HepG2 (cell line): Measurements from ENCODE around the gene PIEZO2. TPM values are rescaled to one million over a fixed set of nuclear protein-coding genes. Genes with fewer than 3 reads are reported as not detected.

Source experiments
- ATAC-seq: fragments of 200-7000 bp; cut with Tn5 transposase; 3 replicates; pipeline ENCODE4 v1.9.1; 2020; ENCODE audit warnings: mild to moderate bottlenecking, moderate library complexity
- BruUV-seq: library from RNA; stranded (reverse); fragments of 400-500 nt; replicated peaks from 2 replicates; lab custom pipeline; 2021; lab: Mats Ljungman, UMichigan
- CTCF ChIA-PET: fragments of 300-600 bp; formaldehyde crosslinking; extraction: SDS; loops from one replicate; lab custom pipeline; 2021; ENCODE audit warnings: low total read pairs, inconsistent platforms, low intra/inter-chr PET ratio; lab: Yijun Ruan, JAX
- POLR2A ChIA-PET: fragments of 350-600 bp; sonication (Branson Sonifier 250); formaldehyde crosslinking; loops from one replicate; lab custom pipeline; 2020; ENCODE audit warnings: antibody characterized with exemption, inconsistent platforms; lab: Yijun Ruan, JAX
- DNase-seq: peaks from one replicate; pipeline ENCODE4 v3.0.0-alpha.2; 2015; ENCODE audit warnings: low spot score
- FAIRE-seq: peaks from 3 replicates; lab custom pipeline; 2011; peaks lifted over from hg19 to GRCh38; lab: Jason Lieb, UNC
- H2AFZ ChIP-seq: one replicate; pipeline ENCODE4 v1.6.1; 2011; ENCODE audit warnings: low read length, inconsistent platforms
- H3K27ac ChIP-seq: fragments of 300-600 bp; 3 replicates; pipeline ENCODE4 v1.8.0; 2011; ENCODE audit warnings: mixed run types, mild to moderate bottlenecking, mixed read lengths, low read length, inconsistent platforms; ENCODE audit not compliant: insufficient read depth; ENCODE audit errors: extremely low read length
- H3K27me3 ChIP-seq, 2 experiments: fragments of 200-600 bp in 1 of 2; 2 replicates in 1 of 2; 3 replicates in 1 of 2; pipeline versions ENCODE4 v1.6.0 to v1.8.0; 2011; ENCODE audit warnings: low read length in 2 of 2, mild to moderate bottlenecking in 2 of 2, moderate library complexity in 2 of 2, inconsistent platforms in 1 of 2; ENCODE audit not compliant: insufficient read depth in 2 of 2, control insufficient read depth in 1 of 2
- H3K36me3 ChIP-seq, 2 experiments: fragments of 200-600 bp in 1 of 2; replicated peaks in 1 of 2; 2 replicates in 1 of 2; 3 replicates in 1 of 2; pipeline versions ENCODE4 v1.5.1 to v1.8.0; 2011; ENCODE audit warnings: low read length in 2 of 2, inconsistent platforms in 1 of 2; ENCODE audit not compliant: insufficient read depth in 2 of 2, control insufficient read depth in 1 of 2
- H3K4me1 ChIP-seq: 2 replicates; pipeline ENCODE4 v1.5.1; 2012; ENCODE audit warnings: low read length, inconsistent platforms; ENCODE audit not compliant: insufficient read depth
- H3K4me2 ChIP-seq: 2 replicates; pipeline ENCODE4 v1.6.0; 2011; ENCODE audit warnings: low read depth, low read length, inconsistent platforms
- H3K4me3 ChIP-seq, 3 experiments: fragments of 200-600 bp in 1 of 3; sonication (generic), shearing (Covaris generic) in 1 of 3; replicated peaks in 1 of 3; 2 replicates each; pipeline ENCODE4 v1.5.1; 2011 to 2016; ENCODE audit warnings: low read length in 3 of 3, inconsistent platforms in 2 of 3, low read depth in 2 of 3, mild to moderate bottlenecking in 2 of 3, control low read depth in 1 of 3, mixed read lengths in 1 of 3; ENCODE audit not compliant: insufficient read depth in 1 of 3
- H3K79me2 ChIP-seq: one replicate; pipeline ENCODE4 v1.6.1; 2011; ENCODE audit warnings: low read length, inconsistent platforms; ENCODE audit not compliant: insufficient read depth
- H3K9ac ChIP-seq: 2 replicates; pipeline ENCODE4 v1.6.0; 2011; ENCODE audit warnings: mild to moderate bottlenecking, low read depth, low read length, inconsistent platforms; ENCODE audit not compliant: insufficient read depth
- H3K9me3 ChIP-seq: 2 replicates; pipeline ENCODE4 v1.5.1; 2012; ENCODE audit warnings: mild to moderate bottlenecking, low read length
- H4K20me1 ChIP-seq: 2 replicates; pipeline ENCODE4 v1.6.0; 2011; ENCODE audit warnings: inconsistent platforms, mild to moderate bottlenecking, low read length, moderate library complexity; ENCODE audit not compliant: insufficient read depth
- BRF2 ChIP-seq: sonication (generic); formaldehyde crosslinking; IDR thresholded peaks from 2 replicates; pipeline ENCODE4 v1.8.1; 2022; ENCODE audit warnings: mild to moderate bottlenecking, missing genetic modification reagents
- EZH2 ChIP-seq: conservative IDR thresholded peaks from 2 replicates; pipeline ENCODE4 v1.6.1; 2012; ENCODE audit warnings: mild to moderate bottlenecking, low read depth, low read length, moderate library complexity
- HNRNPK ChIP-seq: fragments of 200-400 bp; formaldehyde crosslinking; IDR thresholded peaks from 2 replicates; pipeline ENCODE4 v1.6.1; 2018; ENCODE audit warnings: low read length, low read depth, moderate library complexity, mild to moderate bottlenecking; ENCODE audit not compliant: poor library complexity, severe bottlenecking
- SP140L ChIP-seq: sonication (generic); formaldehyde crosslinking; IDR thresholded peaks from 2 replicates; pipeline ENCODE4 v1.4.0; 2020; ENCODE audit warnings: missing genetic modification reagents, borderline replicate concordance
- ZBTB43 ChIP-seq: sonication (generic); formaldehyde crosslinking; conservative IDR thresholded peaks from 2 replicates; pipeline ENCODE4 v1.4.0; 2020; ENCODE audit warnings: missing genetic modification reagents
- WGBS: methylation state at CpG from one replicate; pipeline ENCODE4 v1.1.6; 2017; ENCODE audit warnings: low lambda C conversion rate; 5-methylcytosine and 5-hydroxymethylcytosine counted together
- in situ Hi-C: cut with HindIII; loops from 2 replicates; pipeline ENCODE4 v1.10.0; 2017; ENCODE audit warnings: low pct_unique_long_range_greater_than_20kb; ENCODE audit not compliant: extremely low pct_ligation_motif_present
- intact Hi-C: fragments of 100-400 bp; cut with micrococcal nuclease; formaldehyde crosslinking; loops from one replicate; pipeline ENCODE4 v1.10.0; 2022; ENCODE audit not compliant: unreplicated experiment
- polyA plus RNA-seq, 8 experiments: library from polyadenylated mRNA; depleted of rRNA in 3 of 8; stranded (reverse) in 7 of 8; unstranded in 1 of 8; fragments of >200 nt; fragmentation: Illumina TruSeq in 4 of 8; extraction: Trizol in 4 of 8; gene quantifications; 2 replicates each; pipeline versions ENCODE4 v1.2.1 to v1.2.3, GENCODE V29; 2011 to 2016; ENCODE audit warnings: low read depth in 4 of 8, missing spikeins in 1 of 8, mixed read lengths in 1 of 8; ENCODE audit not compliant: insufficient read depth in 1 of 8
- total RNA-seq, 5 experiments: library from RNA; depleted of rRNA; stranded (reverse); fragments of >200 nt; fragmentation: Illumina TruSeq; extraction: Trizol; gene quantifications; 2 replicates each; pipeline ENCODE4 v1.2.3, GENCODE V29; 2016; ENCODE audit warnings: low read depth in 1 of 5
- TF ChIP-seq, protein P1 (sequence below): sonication (generic); formaldehyde crosslinking; IDR thresholded peaks from 2 replicates; pipeline ENCODE4 v1.5.1; 2020; ENCODE audit warnings: mild to moderate bottlenecking, missing genetic modification reagents, moderate library complexity
- TF ChIP-seq, protein P2 (sequence below): sonication (generic); formaldehyde crosslinking; IDR thresholded peaks from 2 replicates; pipeline ENCODE4 v1.5.0; 2020; ENCODE audit warnings: mild to moderate bottlenecking, missing genetic modification reagents
- TF ChIP-seq, protein P3 (sequence below): IDR thresholded peaks from 2 replicates; pipeline ENCODE4 v1.6.1; 2016; ENCODE audit warnings: low read depth, borderline replicate concordance

PIEZO2 gene
- total and polyA plus RNA-seq, 2 of the 13 experiments (the other 11 are each of a cell fraction or from before 2014, with no cell fraction given): 15.2 to 27.2 TPM

DNA sequence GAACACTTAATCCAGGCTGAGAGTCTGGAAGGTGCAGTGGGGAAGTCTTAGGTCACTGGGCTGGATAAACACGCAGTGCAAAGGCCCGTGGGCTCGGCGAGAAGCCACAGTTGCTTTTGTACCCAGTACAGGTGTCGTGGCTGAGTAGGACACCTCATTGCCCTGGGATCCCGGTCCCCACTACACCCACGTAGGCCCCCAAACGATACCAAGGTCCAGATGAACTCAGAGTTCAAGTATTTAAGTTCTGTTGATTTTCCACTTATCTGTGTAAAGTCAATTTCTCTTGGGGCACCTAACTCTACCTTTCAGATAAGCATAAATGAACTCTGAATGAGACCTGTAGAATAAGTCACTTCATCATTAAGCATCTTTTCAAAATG, 302.0 kb downstream of the PIEZO2 start:
- Histone ChIP-seq H3K27me3 (no peaks in the 10 kb centered on the region), H3K79me2 (no peaks in the 10 kb centered on the region), H3K4me3 (no peak overlapping the region; a peak in 1 of 6 replicates), H4K20me1 (no peaks in the 10 kb centered on the region), H2AFZ (no peak overlapping the region), H3K9me3 (no peaks in the 10 kb centered on the region), H3K9ac (no peak overlapping the region), H3K27ac (no peak overlapping the region), H3K4me2 (peak overlapping the region; percentile 55; the same call in 1 of the 2 replicates), H3K4me1 (peaks cover 29% of the 10 kb centered on the region)
- DNase-seq (peak; percentile 28), ATAC-seq (no peak)
- BruUV-seq: no TSS peak
- CTCF ChIA-PET: no interaction called here
- in situ Hi-C loops: no loop called here
- intact Hi-C loops: no loop called here
- 57% methylated on average over 6 of the region's 8 CpGs for WGBS
- POLR2A ChIA-PET: no interaction called here
- TF ChIP-seq EZH2 (no peak), SP140L (CRISPR knock-in tag) (no peak), ZBTB43 (CRISPR knock-in tag) (0 out of 2 replicates have a peak, but pooled peaks have one; percentile 35), BRF2 (CRISPR knock-in tag) (no peak), HNRNPK (no peak)
- TF ChIP-seq, protein P1, sequence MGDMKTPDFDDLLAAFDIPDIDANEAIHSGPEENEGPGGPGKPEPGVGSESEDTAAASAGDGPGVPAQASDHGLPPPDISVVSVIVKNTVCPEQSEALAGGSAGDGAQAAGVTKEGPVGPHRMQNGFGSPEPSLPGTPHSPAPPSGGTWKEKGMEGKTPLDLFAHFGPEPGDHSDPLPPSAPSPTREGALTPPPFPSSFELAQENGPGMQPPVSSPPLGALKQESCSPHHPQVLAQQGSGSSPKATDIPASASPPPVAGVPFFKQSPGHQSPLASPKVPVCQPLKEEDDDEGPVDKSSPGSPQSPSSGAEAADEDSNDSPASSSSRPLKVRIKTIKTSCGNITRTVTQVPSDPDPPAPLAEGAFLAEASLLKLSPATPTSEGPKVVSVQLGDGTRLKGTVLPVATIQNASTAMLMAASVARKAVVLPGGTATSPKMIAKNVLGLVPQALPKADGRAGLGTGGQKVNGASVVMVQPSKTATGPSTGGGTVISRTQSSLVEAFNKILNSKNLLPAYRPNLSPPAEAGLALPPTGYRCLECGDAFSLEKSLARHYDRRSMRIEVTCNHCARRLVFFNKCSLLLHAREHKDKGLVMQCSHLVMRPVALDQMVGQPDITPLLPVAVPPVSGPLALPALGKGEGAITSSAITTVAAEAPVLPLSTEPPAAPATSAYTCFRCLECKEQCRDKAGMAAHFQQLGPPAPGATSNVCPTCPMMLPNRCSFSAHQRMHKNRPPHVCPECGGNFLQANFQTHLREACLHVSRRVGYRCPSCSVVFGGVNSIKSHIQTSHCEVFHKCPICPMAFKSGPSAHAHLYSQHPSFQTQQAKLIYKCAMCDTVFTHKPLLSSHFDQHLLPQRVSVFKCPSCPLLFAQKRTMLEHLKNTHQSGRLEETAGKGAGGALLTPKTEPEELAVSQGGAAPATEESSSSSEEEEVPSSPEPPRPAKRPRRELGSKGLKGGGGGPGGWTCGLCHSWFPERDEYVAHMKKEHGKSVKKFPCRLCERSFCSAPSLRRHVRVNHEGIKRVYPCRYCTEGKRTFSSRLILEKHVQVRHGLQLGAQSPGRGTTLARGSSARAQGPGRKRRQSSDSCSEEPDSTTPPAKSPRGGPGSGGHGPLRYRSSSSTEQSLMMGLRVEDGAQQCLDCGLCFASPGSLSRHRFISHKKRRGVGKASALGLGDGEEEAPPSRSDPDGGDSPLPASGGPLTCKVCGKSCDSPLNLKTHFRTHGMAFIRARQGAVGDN (CRISPR knock-in tag): 0 out of 2 replicates have a peak, but pooled peaks have one; percentile 9
- TF ChIP-seq, protein P2, sequence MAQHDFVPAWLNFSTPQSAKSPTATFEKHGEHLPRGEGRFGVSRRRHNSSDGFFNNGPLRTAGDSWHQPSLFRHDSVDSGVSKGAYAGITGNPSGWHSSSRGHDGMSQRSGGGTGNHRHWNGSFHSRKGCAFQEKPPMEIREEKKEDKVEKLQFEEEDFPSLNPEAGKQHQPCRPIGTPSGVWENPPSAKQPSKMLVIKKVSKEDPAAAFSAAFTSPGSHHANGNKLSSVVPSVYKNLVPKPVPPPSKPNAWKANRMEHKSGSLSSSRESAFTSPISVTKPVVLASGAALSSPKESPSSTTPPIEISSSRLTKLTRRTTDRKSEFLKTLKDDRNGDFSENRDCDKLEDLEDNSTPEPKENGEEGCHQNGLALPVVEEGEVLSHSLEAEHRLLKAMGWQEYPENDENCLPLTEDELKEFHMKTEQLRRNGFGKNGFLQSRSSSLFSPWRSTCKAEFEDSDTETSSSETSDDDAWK (CRISPR knock-in tag): no peak
- TF ChIP-seq, protein P3, sequence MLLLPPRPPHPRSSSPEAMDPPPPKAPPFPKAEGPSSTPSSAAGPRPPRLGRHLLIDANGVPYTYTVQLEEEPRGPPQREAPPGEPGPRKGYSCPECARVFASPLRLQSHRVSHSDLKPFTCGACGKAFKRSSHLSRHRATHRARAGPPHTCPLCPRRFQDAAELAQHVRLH (CRISPR knock-in tag): no peak
- TF ChIP-seq, all 625 proteins: peak for 2
- FAIRE-seq: no peak
- no peaks in the 10 kb centered on the region; a peak in 2 of 5 replicates for H3K36me3 ChIP-seq
